Common myeloid progenitor, CD34-positive (primary cell): ENCODE data around the gene TMC1.
A peak's percentile ranks its signal among the peaks of the same experiment; 100 is the strongest.

Source experiments
- CTCF ChIA-PET: fragments of 350-600 bp; sonication (Branson Sonifier 250); formaldehyde crosslinking; loops from one replicate; lab custom pipeline; 2021; ENCODE audit warnings: antibody characterized with exemption; lab: Charles Lee
- POLR2A ChIA-PET: fragments of 350-600 bp; sonication (Branson Sonifier 250); formaldehyde crosslinking; loops from one replicate; lab custom pipeline; 2021; ENCODE audit warnings: antibody characterized with exemption; lab: Charles Lee
- DNase-seq, 3 donors: peaks; one replicate each; pipeline versions ENCODE4 v3.0.0 to v3.0.0-alpha.2; 2013
- H3K27ac ChIP-seq, 2 experiments: 1 replicate in 1 of 2; 2 replicates in 1 of 2; pipeline ENCODE4 v1.7.0; 2013; ENCODE audit warnings: inconsistent platforms in 2 of 2, low read length in 2 of 2, mild to moderate bottlenecking in 2 of 2, low read depth in 1 of 2, moderate library complexity in 1 of 2; ENCODE audit not compliant: severe bottlenecking in 2 of 2, insufficient read depth in 1 of 2, poor library complexity in 1 of 2
- H3K27me3 ChIP-seq, 5 experiments: replicated peaks in 2 of 5; 1 replicate in 3 of 5; 2 replicates in 2 of 5; pipeline versions ENCODE4 v1.6.1 to v1.7.0; 2013; ENCODE audit warnings: low read length in 4 of 5, mild to moderate bottlenecking in 2 of 5, moderate library complexity in 2 of 5, inconsistent platforms in 1 of 5; ENCODE audit not compliant: insufficient read depth in 5 of 5, control insufficient read depth in 4 of 5
- H3K36me3 ChIP-seq, 4 experiments: 1 replicate in 2 of 4; 2 replicates in 2 of 4; pipeline versions ENCODE4 v1.6.1 to v1.7.0; 2013; ENCODE audit warnings: low read length in 3 of 4, control low read depth in 1 of 4, mild to moderate bottlenecking in 1 of 4; ENCODE audit not compliant: control insufficient read depth in 4 of 4, insufficient read depth in 4 of 4
- H3K4me1 ChIP-seq, 4 experiments: 1 replicate in 3 of 4; 2 replicates in 1 of 4; pipeline versions ENCODE4 v1.6.1 to v1.7.1; 2013; ENCODE audit warnings: low read length in 3 of 4, mild to moderate bottlenecking in 3 of 4, control low read depth in 1 of 4, inconsistent platforms in 1 of 4, moderate library complexity in 1 of 4; ENCODE audit not compliant: control insufficient read depth in 4 of 4, insufficient read depth in 4 of 4; ENCODE audit errors: control extremely low read depth in 1 of 4
- H3K4me3 ChIP-seq, 7 experiments: 1 replicate in 4 of 7; 2 replicates in 3 of 7; pipeline versions ENCODE4 v1.5.1 to v1.7.0; 2013; ENCODE audit warnings: mild to moderate bottlenecking in 7 of 7, low read length in 6 of 7, moderate library complexity in 6 of 7, inconsistent platforms in 2 of 7, low read depth in 2 of 7, control low read depth in 1 of 7; ENCODE audit not compliant: insufficient read depth in 4 of 7, control insufficient read depth in 1 of 7; ENCODE audit errors: extremely low read depth in 1 of 7
- H3K9me3 ChIP-seq, 5 experiments: 1 replicate in 4 of 5; 2 replicates in 1 of 5; pipeline versions ENCODE4 v1.6.1 to v1.7.1; 2013; ENCODE audit warnings: low read length in 4 of 5, mild to moderate bottlenecking in 2 of 5, inconsistent platforms in 1 of 5, low read depth in 1 of 5, moderate library complexity in 1 of 5; ENCODE audit not compliant: control insufficient read depth in 4 of 5, insufficient read depth in 2 of 5; ENCODE audit errors: control extremely low read depth in 1 of 5
- WGBS: methylation state at CpG from one replicate; pipeline ENCODE4 v1.1.5; 2013; ENCODE audit not compliant: insufficient coverage; 5-methylcytosine and 5-hydroxymethylcytosine counted together

The TMC1 gene

GRCh38 chr9:72579880-72580550, 58.6 kb downstream of the TMC1 start:
- no peak overlapping the region for H3K27ac ChIP-seq
- POLR2A ChIA-PET: no interaction called here
- peaks cover 0 to 2% (median 0%) of the 10 kb centered on the region in 5 experiments for H3K27me3 ChIP-seq
- no peaks in the 10 kb centered on the region for H3K36me3 ChIP-seq
- no peak overlapping the region for H3K4me3 ChIP-seq
- no peaks in the 10 kb centered on the region for H3K4me1 ChIP-seq
- CTCF ChIA-PET: no interaction called here
- no peak for DNase-seq
- WGBS: 100% methylated on average over 2 of the region's 3 CpGs
- H3K9me3 ChIP-seq: no peaks in the 10 kb centered on the region

DNA sequence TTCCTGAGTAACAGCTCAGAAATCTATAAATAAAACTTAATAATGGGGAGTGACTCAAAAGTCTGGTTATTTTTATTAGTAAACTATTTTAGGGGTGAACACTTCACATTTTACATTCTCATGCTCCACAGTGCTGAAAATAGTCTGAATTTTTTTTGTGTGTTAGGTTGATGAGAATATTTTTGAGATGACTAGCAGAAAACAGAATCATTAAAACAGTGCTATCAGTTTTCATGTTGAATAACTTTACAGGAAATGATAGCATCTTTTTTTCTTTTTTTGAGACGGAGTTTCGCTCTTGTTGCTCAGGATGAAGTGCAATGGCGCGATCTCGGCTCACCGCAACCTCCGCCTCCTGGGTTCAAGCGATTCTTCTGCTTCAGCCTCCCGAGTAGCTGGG, 60.3 kb downstream of the TMC1 start:
- DNase-seq: no peak
- Histone ChIP-seq H3K27ac (no peak overlapping the region), H3K4me1 (peaks cover 0 to 6% (median 2%) of the 10 kb centered on the region in 4 experiments), H3K27me3 (peaks cover 0 to 2% (median 0%) of the 10 kb centered on the region in 5 experiments), H3K36me3 (no peaks in the 10 kb centered on the region), H3K4me3 (no peak overlapping the region), H3K9me3 (no peaks in the 10 kb centered on the region)
- WGBS: 88% methylated on average over 5 of the region's 9 CpGs
- ChIA-PET CTCF (no interaction called here), POLR2A (no interaction called here)

- CTCF ChIA-PET: no interaction called here
- Histone ChIP-seq H3K9me3 (no peaks in the 10 kb centered on the region), H3K4me3 (no peak overlapping the region), H3K4me1 (peaks cover 0 to 9% (median 2%) of the 10 kb centered on the region in 4 experiments), H3K27ac (no peak overlapping the region), H3K36me3 (no peaks in the 10 kb centered on the region), H3K27me3 (peaks cover 0 to 2% (median 0%) of the 10 kb centered on the region in 5 experiments)
- POLR2A ChIA-PET: no interaction called here
- DNase-seq: no peak
Observed at GRCh38 chr9:72583370-72583769, 62.0 kb downstream of the TMC1 start.

DNA sequence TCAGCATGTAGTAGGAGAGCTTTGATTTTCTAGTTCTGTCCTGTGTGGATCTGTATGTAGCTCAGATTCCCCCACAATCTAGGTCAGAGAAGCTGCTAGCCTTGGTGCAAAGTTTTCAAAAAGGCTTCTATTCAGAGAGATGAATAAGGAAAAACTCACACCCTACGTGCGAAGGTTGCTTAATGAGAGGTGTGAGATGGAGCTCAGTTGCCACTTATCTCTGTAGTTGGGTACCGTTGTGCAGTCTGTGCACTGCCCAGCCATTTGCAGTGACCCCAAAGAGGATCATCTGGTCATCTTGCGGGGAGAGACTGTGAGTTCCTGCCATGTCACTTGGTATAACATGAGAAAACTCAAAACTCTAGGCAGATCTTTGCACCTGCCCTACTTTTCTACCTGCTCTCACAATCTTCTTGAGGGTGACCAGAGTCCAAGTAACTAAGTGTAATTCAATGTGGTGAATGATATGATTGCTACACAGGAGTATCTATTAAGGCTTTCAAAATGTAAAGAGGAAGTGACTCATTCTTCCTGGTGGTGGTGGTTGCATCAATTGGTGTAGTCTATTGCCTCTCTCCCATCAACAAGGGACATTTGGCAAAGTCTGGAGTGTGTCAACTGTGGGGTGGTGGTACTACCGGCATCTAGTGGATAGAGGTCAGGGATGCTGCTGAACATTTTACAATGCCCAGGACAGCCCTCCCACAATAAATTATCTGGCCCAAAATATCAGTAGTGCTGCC, 65.2 kb downstream of the TMC1 start:
- Histone ChIP-seq H3K36me3 (no peaks in the 10 kb centered on the region), H3K27ac (no peak overlapping the region), H3K4me1 (peaks cover 0 to 9% (median 2%) of the 10 kb centered on the region in 4 experiments), H3K9me3 (no peaks in the 10 kb centered on the region), H3K4me3 (peak overlapping the region in 1 of 7 experiments; percentile 34), H3K27me3 (peaks cover 0 to 1% (median 0%) of the 10 kb centered on the region in 5 experiments)
- WGBS: 98% methylated on average over 4 of the region's 5 CpGs
- ChIA-PET POLR2A (no interaction called here), CTCF (interaction anchor here (1.2 to 1.5 kb wide), 3 partner anchors 9 to 306 kb away, joined by 4 to 6 read pairs (median 5); no protein-coding TSS in a partner anchor)
- DNase-seq: peak; percentile 44 to 81 (median 71)

- Histone ChIP-seq H3K4me3 (no peak overlapping the region), H3K27me3 (peaks cover 0 to 1% (median 0%) of the 10 kb centered on the region in 5 experiments), H3K9me3 (no peaks in the 10 kb centered on the region), H3K27ac (no peak overlapping the region), H3K36me3 (no peaks in the 10 kb centered on the region), H3K4me1 (peaks cover 0 to 9% (median 3%) of the 10 kb centered on the region in 4 experiments)
- DNase-seq: no peak
- CTCF ChIA-PET: interaction anchor here (0.6 to 14.0 kb wide), 5 partner anchors 10 to 309 kb away, joined by 3 to 118 read pairs (median 6); no protein-coding TSS in a partner anchor
- POLR2A ChIA-PET: no interaction called here
Observed at GRCh38 chr9:72588336-72588735, 66.9 kb downstream of the TMC1 start.

GRCh38 chr9:72589667-72590521, 68.5 kb downstream of the TMC1 start:
- POLR2A ChIA-PET: no interaction called here
- H3K4me1 ChIP-seq: peaks cover 0 to 9% (median 3%) of the 10 kb centered on the region in 4 experiments

More at GRCh38 chr9:72589667-72590521, 68.5 kb downstream of the TMC1 start:
- CTCF ChIA-PET: interaction anchor here (1.9 to 14.0 kb wide), 4 partner anchors 11 to 311 kb away, joined by 4 to 118 read pairs (median 10); no protein-coding TSS in a partner anchor
- Histone ChIP-seq H3K9me3 (no peaks in the 10 kb centered on the region), H3K4me3 (no peak overlapping the region), H3K27me3 (peaks cover 0 to 1% (median 0%) of the 10 kb centered on the region in 5 experiments), H3K27ac (no peak overlapping the region), H3K36me3 (no peaks in the 10 kb centered on the region)
- WGBS: 100% methylated on average over 1 of the region's 2 CpGs
- DNase-seq: no peak
